GDM1 (cell line): ENCODE measurements around the gene LBH.

Experiments
- DNase-seq: peaks from one replicate; lab custom pipeline; 2025; lab: John Stamatoyannopoulos, UW

The LBH gene

GRCh38 chr2:30235859-30236535, 4.7 kb downstream of the LBH start:
- no peak for DNase-seq

GRCh38 chr2:30236591-30237238, 5.4 kb downstream of the LBH start:
- no peak for DNase-seq

GRCh38 chr2:30237239-30237965, 6.1 kb downstream of the LBH start:
- DNase-seq = no peak

DNA sequence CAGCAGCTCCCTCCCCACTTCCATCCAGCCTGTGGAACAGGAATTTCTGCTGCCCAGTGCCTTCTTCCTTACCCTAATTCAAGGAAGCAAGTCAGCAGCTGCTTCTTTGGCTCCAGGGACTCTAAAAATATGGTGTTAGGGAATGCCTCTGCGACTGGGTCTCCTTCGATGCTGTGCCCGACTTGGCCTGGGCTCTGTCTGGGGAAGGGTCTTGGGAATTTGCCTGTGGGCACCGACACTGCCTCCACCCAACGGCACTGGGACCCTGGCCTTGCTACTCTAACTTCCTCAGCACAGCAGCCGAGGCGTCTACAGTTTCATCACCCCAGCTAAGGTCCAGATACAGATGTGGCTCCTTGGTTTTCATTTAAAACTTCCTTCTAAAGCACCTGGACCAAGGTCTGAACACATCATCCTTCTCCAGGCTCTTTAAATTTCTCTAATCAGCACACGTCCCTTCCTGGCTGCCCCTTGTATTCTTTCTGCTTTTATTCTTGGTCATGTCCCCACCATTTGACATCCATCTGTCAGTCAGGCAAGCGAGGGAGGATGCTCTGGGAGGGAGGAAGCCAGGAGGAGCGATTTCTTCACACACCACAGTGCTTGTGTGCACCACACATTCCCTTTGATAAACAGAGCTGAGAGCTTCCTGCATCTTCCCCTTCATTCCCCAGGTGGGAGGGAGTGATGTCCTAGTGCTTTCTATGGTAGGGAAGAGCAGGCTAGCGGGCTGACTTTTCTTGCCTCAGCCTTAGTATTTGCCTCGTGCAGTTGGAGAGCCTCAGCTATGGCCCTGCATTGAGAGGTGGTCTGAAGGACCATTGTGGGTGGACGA, 6.8 kb downstream of the LBH start:
- no peak for DNase-seq

GRCh38 chr2:30239308-30239985, 8.1 kb downstream of the LBH start:
- DNase-seq = peak; percentile 47

GRCh38 chr2:30239986-30240752, 8.8 kb downstream of the LBH start:
- DNase-seq = no peak

- DNase-seq = no peak
Observed at GRCh38 chr2:30243231-30243630, 11.9 kb downstream of the LBH start.

- DNase-seq = no peak
Observed at GRCh38 chr2:30245364-30245763, 14.0 kb downstream of the LBH start.

GRCh38 chr2:30248791-30249190, 17.5 kb downstream of the LBH start:
- no peak for DNase-seq

- no peak for DNase-seq
Observed at GRCh38 chr2:30249354-30249753, 18.0 kb downstream of the LBH start.

- no peak for DNase-seq
Observed at GRCh38 chr2:30250421-30250820, 19.1 kb downstream of the LBH start.

DNA sequence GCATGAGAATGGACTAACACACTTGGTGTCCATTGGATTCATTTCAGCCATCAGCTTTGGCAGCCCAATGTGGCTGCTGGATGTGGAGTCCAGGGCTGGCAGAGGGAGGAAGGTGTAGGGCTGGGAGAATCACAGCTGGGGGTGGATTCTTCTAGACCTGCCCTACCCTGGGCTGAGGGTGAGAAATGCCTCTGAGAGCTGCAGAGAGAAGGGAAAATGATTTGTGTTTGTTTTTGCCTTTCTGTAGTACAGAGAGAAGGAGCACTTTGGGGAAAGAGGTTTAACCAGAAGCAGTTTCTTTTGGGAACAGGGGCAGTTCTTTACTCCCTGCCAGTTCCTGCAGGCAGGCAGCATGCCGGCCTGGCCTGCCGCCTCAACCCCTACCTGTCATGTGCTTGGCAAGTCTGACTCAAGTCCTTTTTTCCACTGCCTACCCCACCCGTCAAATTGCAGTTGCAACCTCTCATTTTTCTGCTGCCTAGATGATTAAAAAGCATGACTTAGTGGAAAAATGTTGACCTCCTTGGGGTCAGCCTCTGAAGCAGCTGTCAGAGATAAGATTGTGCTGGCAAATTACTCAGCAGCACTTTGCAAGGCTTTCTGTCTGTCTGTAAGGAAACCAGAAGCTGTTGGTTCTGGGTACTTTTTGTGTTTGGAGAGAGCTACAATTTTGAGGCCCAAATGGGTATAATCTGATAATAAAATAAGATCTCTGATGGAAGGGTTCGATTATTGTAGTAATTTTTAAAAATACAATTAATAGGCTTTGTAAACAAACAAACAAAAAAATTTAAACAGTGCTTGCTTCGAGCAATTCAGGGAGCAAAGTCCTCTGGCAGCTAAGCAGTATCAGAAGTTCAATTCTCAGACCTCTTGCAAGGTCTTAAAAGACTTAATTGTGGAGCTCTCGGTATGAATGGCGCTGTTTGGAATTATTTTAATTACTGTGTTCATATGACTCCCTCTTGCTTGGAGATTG, 21.7 kb downstream of the LBH start:
- DNase-seq = peak; percentile 25

GRCh38 chr2:30253873-30254684, 22.7 kb downstream of the LBH start:
- DNase-seq = no peak

DNA sequence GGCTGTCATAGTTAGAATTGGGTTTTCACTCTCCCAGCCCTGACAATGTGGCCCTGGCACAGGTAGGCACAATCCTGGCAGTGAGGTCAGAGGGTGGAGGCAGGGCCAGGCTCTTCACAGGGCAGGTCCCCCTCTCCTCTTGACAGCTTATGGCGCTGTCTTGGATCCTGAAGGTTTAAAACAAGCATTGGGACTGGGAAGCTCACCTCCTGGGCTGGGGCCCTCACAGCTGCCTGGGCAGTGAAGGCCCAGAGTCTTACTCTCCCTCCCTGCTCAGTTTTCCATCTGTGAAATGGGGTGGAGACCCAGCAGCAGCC, 23.3 kb downstream of the LBH start:
- DNase-seq = no peak

DNA sequence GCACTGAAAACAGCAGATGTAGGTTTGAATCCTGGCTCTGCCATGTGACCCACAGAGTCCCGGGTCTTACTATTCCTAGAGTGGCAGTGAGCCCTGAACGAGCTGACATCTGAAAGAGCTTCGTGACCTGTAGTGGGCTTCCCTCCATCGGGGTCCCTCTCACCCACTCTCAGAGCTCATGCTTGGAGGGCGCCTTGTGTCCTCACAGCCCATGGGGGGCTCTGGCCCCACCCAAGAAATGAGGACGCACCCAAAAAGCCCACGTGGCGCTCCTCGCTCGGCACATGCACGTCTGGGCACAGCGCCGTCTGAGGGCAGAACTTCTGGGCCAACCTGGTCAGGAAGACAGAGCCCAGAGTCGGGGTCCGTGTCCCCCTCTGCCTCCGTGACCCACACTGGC, 23.7 kb downstream of the LBH start:
- DNase-seq = no peak

DNA sequence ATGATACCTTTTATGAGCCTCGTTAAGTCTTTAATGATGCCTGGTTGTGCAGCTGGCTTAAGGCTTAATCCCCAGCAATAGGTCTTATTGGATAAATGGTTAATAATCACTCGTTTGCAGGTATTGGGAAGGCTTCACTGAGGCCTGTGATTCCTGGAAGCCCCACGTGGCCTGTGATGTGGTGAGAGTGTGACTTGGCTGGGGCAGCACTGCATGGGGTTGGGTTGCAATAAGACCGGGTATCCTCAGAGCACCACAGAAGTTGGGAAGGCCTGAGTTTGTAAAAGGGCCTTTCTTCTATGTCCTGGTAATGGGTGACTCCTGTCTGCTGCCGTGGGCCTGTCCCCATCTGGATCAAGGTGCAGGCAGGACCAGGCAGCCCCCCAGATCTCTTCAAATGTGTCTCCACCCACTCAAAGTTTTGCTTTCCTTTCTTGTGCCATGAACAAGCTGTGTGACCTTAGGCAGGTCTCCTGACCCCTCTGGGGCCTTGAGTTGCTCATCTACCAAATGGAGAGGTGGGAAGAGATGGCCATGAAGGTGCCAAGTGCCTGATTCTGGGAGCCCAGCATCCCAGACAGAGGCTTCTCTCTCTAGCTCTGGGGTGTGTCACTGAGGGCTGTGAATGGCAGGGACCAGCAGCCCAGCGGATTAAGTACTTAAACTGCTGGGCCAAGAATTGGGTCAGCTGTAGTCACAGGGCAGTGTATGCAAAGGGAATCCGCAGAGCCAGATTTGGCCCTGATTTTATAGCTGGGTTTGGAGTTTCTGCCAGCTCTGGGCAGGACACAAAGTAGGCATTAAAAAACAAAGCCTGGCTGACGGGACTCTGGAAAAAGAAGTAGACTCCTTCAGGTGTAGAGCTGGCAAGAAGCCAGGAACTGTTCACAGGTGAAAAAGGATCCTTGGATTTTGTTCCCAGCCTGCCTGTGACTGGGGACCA, 24.4 kb downstream of the LBH start:
- DNase-seq = no peak

- DNase-seq = no peak
Observed at GRCh38 chr2:30257266-30258214, 26.2 kb downstream of the LBH start.
